PC-3 (cell line): ENCODE results near the gene HECTD2.

Source experiments
- EZH2 ChIP-seq: fragments of 300-600 bp; sonication (generic); IDR thresholded peaks from one replicate; pipeline ENCODE4 v1.6.1; 2017; ENCODE audit warnings: antibody characterized with exemption, mild to moderate bottlenecking, low read length; ENCODE audit not compliant: unreplicated experiment
- EZH2phosphoT487 ChIP-seq: fragments of 300-600 bp; sonication (generic); IDR thresholded peaks from 2 replicates; pipeline ENCODE4 v1.6.1; 2018; ENCODE audit warnings: mild to moderate bottlenecking, antibody characterized with exemption, low read length, borderline replicate concordance
- TF ChIP-seq, protein P1 (sequence below): fragments of 300-600 bp; sonication (generic); conservative IDR thresholded peaks from 2 replicates; pipeline ENCODE4 v1.5.1; 2017; ENCODE audit warnings: antibody characterized with exemption, low read depth, mild to moderate bottlenecking, low read length

DNA sequence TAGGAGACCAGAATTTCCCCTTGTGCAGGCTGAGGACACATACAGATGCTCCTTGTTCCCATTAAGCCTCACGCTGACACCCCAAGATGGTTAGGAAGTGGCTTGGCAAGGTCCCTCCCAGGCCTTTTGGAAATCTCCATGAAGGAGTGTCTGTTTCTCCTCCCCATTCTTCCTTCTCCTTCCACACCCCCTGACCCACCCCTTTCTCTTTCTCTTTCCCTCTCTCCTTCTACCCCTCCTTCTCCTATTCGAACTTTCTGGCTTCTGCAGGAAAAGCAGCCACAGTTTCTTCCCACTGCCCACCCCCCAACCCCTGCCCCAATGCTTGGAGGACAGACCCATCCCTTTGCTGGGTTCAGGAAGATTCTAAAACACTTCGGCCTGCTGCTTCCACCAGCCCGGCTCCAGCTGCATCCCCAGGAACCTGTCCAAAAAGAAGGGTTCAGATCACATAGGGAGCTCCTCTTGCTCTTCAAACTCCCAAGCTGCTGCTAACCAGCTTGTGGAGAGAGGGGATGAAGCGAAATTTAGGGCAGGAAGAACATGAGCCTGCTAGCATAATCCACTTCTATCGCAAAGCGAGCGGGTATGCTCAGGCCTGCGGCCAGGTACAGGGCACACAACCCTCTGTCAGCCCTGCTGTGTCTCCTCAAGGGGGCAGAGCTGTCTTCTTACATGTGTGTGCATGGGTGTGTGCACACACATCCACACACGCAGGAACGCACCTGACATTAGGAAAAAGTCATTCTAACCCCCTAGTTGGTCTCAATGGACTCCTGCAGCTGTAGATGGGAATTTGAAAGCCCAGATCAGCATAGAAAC lies 142.3 kb downstream of the HECTD2 start:
- TF ChIP-seq, protein P1, sequence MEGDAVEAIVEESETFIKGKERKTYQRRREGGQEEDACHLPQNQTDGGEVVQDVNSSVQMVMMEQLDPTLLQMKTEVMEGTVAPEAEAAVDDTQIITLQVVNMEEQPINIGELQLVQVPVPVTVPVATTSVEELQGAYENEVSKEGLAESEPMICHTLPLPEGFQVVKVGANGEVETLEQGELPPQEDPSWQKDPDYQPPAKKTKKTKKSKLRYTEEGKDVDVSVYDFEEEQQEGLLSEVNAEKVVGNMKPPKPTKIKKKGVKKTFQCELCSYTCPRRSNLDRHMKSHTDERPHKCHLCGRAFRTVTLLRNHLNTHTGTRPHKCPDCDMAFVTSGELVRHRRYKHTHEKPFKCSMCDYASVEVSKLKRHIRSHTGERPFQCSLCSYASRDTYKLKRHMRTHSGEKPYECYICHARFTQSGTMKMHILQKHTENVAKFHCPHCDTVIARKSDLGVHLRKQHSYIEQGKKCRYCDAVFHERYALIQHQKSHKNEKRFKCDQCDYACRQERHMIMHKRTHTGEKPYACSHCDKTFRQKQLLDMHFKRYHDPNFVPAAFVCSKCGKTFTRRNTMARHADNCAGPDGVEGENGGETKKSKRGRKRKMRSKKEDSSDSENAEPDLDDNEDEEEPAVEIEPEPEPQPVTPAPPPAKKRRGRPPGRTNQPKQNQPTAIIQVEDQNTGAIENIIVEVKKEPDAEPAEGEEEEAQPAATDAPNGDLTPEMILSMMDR: peak; percentile 54
- TF ChIP-seq EZH2: no peak
- TF ChIP-seq EZH2phosphoT487: no peak
